Fibroblast of lung (primary cell): Measurements from ENCODE around the gene GRM8. TPM values are rescaled to one million over a fixed set of nuclear protein-coding genes. Genes with fewer than 3 reads are reported as not detected.

Experiments
- DNase-seq, 2 donors: peaks; one replicate each; pipeline versions ENCODE4 v3.0.0 to v3.0.0-alpha.2; 2010; ENCODE audit warnings: low read depth in 2 of 2
- H2AFZ ChIP-seq: 2 replicates; pipeline ENCODE4 v1.5.1; 2012; ENCODE audit warnings: low read length, control low read depth, inconsistent platforms
- H3K27ac ChIP-seq: 2 replicates; pipeline ENCODE4 v1.5.1; 2011; ENCODE audit warnings: low read length, control low read depth; ENCODE audit not compliant: insufficient read depth
- H3K27me3 ChIP-seq: 2 replicates; pipeline ENCODE4 v1.5.1; 2011; ENCODE audit warnings: mild to moderate bottlenecking, low read length; ENCODE audit not compliant: control insufficient read depth, insufficient read depth
- H3K36me3 ChIP-seq: 2 replicates; pipeline ENCODE4 v1.5.1; 2011; ENCODE audit warnings: low read length; ENCODE audit not compliant: control insufficient read depth, insufficient read depth
- H3K4me1 ChIP-seq: 2 replicates; pipeline ENCODE4 v1.5.1; 2011; ENCODE audit warnings: low read length; ENCODE audit not compliant: control insufficient read depth, insufficient read depth; ENCODE audit errors: extremely low read depth
- H3K4me2 ChIP-seq: 2 replicates; pipeline ENCODE4 v1.5.1; 2011; ENCODE audit warnings: low read length, control low read depth; ENCODE audit not compliant: insufficient read depth; ENCODE audit errors: extremely low read depth
- H3K4me3 ChIP-seq, 4 experiments: fragments of 200-600 bp in 1 of 4; sonication (generic) in 1 of 4; replicated peaks in 1 of 4; 2 replicates each; pipeline ENCODE4 v1.5.1; 2011 to 2016; ENCODE audit warnings: low read length in 4 of 4, low read depth in 3 of 4, mild to moderate bottlenecking in 3 of 4, control low read depth in 2 of 4, inconsistent platforms in 1 of 4, mixed read lengths in 1 of 4; ENCODE audit not compliant: insufficient read depth in 1 of 4; ENCODE audit errors: control extremely low read depth in 1 of 4
- H3K79me2 ChIP-seq: 2 replicates; pipeline ENCODE4 v1.5.1; 2012; ENCODE audit warnings: mild to moderate bottlenecking, low read length, inconsistent platforms; ENCODE audit not compliant: control insufficient read depth, insufficient read depth
- H3K9ac ChIP-seq: 2 replicates; pipeline ENCODE4 v1.5.1; 2011; ENCODE audit warnings: mild to moderate bottlenecking, low read length, control low read depth; ENCODE audit not compliant: insufficient read depth
- H3K9me3 ChIP-seq: 2 replicates; pipeline ENCODE4 v1.5.1; 2012; ENCODE audit warnings: low read depth, low read length; ENCODE audit not compliant: control insufficient read depth, insufficient read depth
- H4K20me1 ChIP-seq: 2 replicates; pipeline ENCODE4 v1.5.1; 2011; ENCODE audit warnings: low read length; ENCODE audit not compliant: control insufficient read depth, insufficient read depth; ENCODE audit errors: extremely low read depth
- EZH2 ChIP-seq: IDR thresholded peaks from 2 replicates; pipeline ENCODE4 v1.5.1; 2012; ENCODE audit warnings: low read length, control low read depth, mild to moderate bottlenecking; ENCODE audit errors: missing control alignments
- polyA plus RNA-seq, 2 donors: library from polyadenylated mRNA; depleted of rRNA in 1 of 2; stranded (reverse) in 1 of 2; unstranded in 1 of 2; fragments of >200 nt; gene quantifications; 2 replicates each; pipeline ENCODE4 v1.2.1, GENCODE V29; 2011 to 2012; ENCODE audit warnings: missing spikeins in 1 of 2
- total RNA-seq: library from RNA; depleted of rRNA; stranded (reverse); fragments of >200 nt; gene quantifications from 2 replicates; pipeline ENCODE4 v1.2.1, GENCODE V29; 2014
- TF ChIP-seq, protein P1 (sequence below), 2 donors: IDR thresholded peaks in 1 of 2; conservative IDR thresholded peaks in 1 of 2; 1 replicate in 1 of 2; 2 replicates in 1 of 2; pipeline ENCODE4 v1.5.1; 2011 to 2012; ENCODE audit warnings: low read length in 2 of 2, control low read depth in 1 of 2, inconsistent platforms in 1 of 2, low read depth in 1 of 2, mild to moderate bottlenecking in 1 of 2

GRM8 gene
- total and polyA plus RNA-seq, 2 donors (not counting 1 experiment from before 2014, with no cell fraction given): not detected

DNA sequence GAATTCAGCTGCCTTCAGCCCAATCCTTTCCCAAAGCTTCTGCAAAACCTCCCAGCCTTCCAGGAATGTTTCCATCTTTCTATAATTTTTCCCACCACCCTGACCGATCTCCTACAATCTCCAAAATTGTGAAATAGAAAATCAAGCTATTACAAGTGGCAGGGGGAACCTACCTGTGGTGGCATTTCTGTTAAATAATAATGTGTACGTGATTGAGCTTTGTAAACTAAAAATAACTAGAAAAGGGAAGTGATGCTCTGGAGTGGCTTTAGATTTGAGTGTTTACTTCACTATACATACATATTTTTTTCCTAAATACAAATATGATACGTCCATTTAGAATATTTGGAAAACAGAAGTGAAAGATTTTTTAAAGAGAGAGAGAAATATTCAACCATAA is 593.6 kb downstream of the GRM8 start:
- Histone ChIP-seq H3K4me3 (no peak overlapping the region), H3K9me3 (no peaks in the 10 kb centered on the region), H3K79me2 (no peaks in the 10 kb centered on the region), H2AFZ (no peak overlapping the region), H3K9ac (no peak overlapping the region), H3K4me1 (no peaks in the 10 kb centered on the region), H3K36me3 (no peaks in the 10 kb centered on the region), H3K27ac (no peak overlapping the region), H3K27me3 (no peaks in the 10 kb centered on the region), H4K20me1 (no peaks in the 10 kb centered on the region), H3K4me2 (no peak overlapping the region)
- no peak for TF ChIP-seq EZH2
- DNase-seq: no peak

DNA sequence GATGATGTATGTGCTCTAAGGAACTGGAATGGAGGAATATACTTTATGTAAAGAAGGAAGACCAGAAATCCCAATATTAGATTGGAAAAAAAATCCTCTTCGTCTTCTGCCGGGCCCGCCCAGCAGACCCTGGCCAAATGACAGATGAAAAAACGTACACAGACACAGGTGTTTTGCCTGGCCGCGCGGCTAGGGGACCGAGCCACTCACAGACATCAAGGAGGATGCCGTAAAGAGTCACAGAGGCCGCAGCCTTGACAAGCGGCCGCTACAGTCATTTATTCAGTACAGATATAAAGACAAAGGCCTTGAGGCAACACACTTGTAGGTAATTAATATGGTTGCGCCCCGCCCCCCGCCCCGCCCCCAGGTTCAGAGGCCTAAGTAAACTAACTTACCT is 594.1 kb downstream of the GRM8 start:
- no peak for TF ChIP-seq EZH2
- TF ChIP-seq, protein P1, sequence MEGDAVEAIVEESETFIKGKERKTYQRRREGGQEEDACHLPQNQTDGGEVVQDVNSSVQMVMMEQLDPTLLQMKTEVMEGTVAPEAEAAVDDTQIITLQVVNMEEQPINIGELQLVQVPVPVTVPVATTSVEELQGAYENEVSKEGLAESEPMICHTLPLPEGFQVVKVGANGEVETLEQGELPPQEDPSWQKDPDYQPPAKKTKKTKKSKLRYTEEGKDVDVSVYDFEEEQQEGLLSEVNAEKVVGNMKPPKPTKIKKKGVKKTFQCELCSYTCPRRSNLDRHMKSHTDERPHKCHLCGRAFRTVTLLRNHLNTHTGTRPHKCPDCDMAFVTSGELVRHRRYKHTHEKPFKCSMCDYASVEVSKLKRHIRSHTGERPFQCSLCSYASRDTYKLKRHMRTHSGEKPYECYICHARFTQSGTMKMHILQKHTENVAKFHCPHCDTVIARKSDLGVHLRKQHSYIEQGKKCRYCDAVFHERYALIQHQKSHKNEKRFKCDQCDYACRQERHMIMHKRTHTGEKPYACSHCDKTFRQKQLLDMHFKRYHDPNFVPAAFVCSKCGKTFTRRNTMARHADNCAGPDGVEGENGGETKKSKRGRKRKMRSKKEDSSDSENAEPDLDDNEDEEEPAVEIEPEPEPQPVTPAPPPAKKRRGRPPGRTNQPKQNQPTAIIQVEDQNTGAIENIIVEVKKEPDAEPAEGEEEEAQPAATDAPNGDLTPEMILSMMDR (conservative IDR thresholded peaks at IDR 0.05 in 1 of 2, IDR thresholded peaks at IDR 0.05 in 1 of 2; ENCODE audit: low read depth in 1 of 2, low read length in 2 of 2): no peak
- no peaks in the 10 kb centered on the region for H3K4me1 ChIP-seq
- H4K20me1 ChIP-seq: no peaks in the 10 kb centered on the region
- no peak for DNase-seq
- no peak overlapping the region for H2AFZ ChIP-seq
- no peak overlapping the region for H3K4me2 ChIP-seq
- H3K79me2 ChIP-seq: no peaks in the 10 kb centered on the region
- H3K36me3 ChIP-seq: no peaks in the 10 kb centered on the region
- H3K9ac ChIP-seq: no peak overlapping the region
- H3K27ac ChIP-seq: no peak overlapping the region
- H3K27me3 ChIP-seq: no peaks in the 10 kb centered on the region
- H3K9me3 ChIP-seq: no peaks in the 10 kb centered on the region
- H3K4me3 ChIP-seq: no peak overlapping the region

DNA sequence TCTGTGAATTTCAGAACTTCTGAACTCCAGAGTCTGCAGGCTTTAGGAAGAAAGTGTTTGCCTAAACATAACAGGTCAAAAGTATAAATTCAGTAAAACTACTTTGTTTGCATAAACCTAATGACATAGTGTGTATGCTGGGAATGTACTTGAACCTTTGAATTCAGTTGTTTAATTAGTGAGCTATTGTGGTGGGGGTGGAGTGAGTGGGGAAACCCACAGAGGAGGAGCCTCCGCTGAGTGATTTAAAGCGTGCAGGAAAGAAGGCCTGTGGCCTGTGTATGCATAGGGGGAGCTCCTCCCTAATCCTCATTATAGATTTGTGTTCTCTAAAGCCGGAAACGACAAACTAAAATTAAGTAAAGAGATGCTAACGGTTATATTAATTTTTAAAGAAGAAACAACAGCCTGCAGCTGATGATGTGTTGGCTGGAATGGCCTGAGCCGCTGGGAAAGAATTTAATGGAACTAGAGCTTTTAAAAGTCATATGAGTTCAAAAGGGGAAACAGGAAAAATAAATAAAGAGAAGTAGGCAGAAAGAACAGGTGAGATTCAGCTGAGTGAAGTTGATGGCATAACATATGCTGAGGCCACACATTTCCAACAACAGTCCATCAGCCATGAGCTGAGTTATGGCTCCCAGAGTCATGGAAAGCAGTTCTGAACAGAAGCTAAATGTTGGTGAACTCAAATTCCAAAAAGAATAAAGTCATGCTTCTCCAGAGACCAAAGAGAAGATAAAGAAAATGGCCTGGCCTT is 595.0 kb downstream of the GRM8 start:
- DNase-seq: no peak
- H4K20me1 ChIP-seq: no peaks in the 10 kb centered on the region
- no peaks in the 10 kb centered on the region for H3K36me3 ChIP-seq
- TF ChIP-seq, protein P1 (conservative IDR thresholded peaks at IDR 0.05 in 1 of 2, IDR thresholded peaks at IDR 0.05 in 1 of 2; ENCODE audit: low read depth in 1 of 2, low read length in 2 of 2): no peak
- TF ChIP-seq EZH2: no peak
- H3K4me3 ChIP-seq: no peak overlapping the region
- H3K27ac ChIP-seq: no peak overlapping the region
- no peaks in the 10 kb centered on the region for H3K27me3 ChIP-seq
- no peaks in the 10 kb centered on the region for H3K9me3 ChIP-seq
- no peaks in the 10 kb centered on the region for H3K4me1 ChIP-seq
- H2AFZ ChIP-seq: no peak overlapping the region
- no peak overlapping the region for H3K9ac ChIP-seq
- no peaks in the 10 kb centered on the region for H3K79me2 ChIP-seq
- H3K4me2 ChIP-seq: no peak overlapping the region
